Mesodermal cell (in vitro differentiated cells): Measurements from ENCODE around the gene PPM1L.

Experiments
- H3K27ac ChIP-seq: 2 replicates; pipeline ENCODE4 v1.7.0; 2013; ENCODE audit warnings: mild to moderate bottlenecking, low read depth, low read length, moderate library complexity; ENCODE audit not compliant: severe bottlenecking
- H3K36me3 ChIP-seq: 2 replicates; pipeline ENCODE4 v1.7.1; 2013; ENCODE audit warnings: mild to moderate bottlenecking, low read length, moderate library complexity; ENCODE audit not compliant: control insufficient read depth, insufficient read depth
- H3K4me1 ChIP-seq: one replicate; pipeline ENCODE4 v1.7.1; 2013; ENCODE audit warnings: mild to moderate bottlenecking, low read length; ENCODE audit not compliant: insufficient read depth, control insufficient read depth, poor library complexity, severe bottlenecking
- H3K4me3 ChIP-seq: 2 replicates; pipeline ENCODE4 v1.7.0; 2013; ENCODE audit warnings: low read length, control low read depth, mild to moderate bottlenecking; ENCODE audit not compliant: insufficient read depth, poor library complexity, severe bottlenecking; ENCODE audit errors: extremely low read depth
- H3K9me3 ChIP-seq: 2 replicates; pipeline ENCODE4 v1.7.1; 2013; ENCODE audit warnings: mild to moderate bottlenecking, low read length, moderate library complexity; ENCODE audit not compliant: control insufficient read depth
- WGBS, 2 experiments: methylation state at CpG; one replicate each; pipeline ENCODE4 v1.1.5; 2013; ENCODE audit warnings: missing lambda C conversion rate in 2 of 2; ENCODE audit not compliant: insufficient coverage in 2 of 2; 5-methylcytosine and 5-hydroxymethylcytosine counted together

Gene PPM1L

DNA sequence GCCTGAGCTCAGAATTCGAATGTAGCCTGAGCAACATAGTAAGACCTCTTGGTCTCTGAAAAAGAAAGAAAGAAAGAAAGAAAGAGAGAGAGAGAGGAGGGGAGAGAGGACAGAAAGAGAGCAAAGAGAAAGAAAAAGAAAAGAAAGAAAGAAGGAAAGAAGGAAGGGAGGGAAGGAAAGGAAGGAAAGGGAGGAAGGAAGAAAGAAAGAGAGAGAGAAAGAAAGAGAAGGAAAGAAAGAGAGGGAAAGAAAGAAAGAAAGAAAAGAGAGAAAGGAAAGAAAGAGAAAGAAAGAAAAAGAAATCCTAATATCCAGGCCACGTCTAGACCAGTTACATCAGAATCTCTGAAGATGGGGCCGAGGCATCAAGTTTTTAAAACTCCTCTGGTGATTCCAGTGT, 50.7 kb downstream of the PPM1L start:
- Histone ChIP-seq H3K4me3 (no peak overlapping the region), H3K4me1 (no peaks in the 10 kb centered on the region), H3K9me3 (no peaks in the 10 kb centered on the region), H3K36me3 (no peaks in the 10 kb centered on the region), H3K27ac (no peak overlapping the region)
- 81 to 86% methylated on average over 2 of the region's 3 CpGs for WGBS, 2 experiments

DNA sequence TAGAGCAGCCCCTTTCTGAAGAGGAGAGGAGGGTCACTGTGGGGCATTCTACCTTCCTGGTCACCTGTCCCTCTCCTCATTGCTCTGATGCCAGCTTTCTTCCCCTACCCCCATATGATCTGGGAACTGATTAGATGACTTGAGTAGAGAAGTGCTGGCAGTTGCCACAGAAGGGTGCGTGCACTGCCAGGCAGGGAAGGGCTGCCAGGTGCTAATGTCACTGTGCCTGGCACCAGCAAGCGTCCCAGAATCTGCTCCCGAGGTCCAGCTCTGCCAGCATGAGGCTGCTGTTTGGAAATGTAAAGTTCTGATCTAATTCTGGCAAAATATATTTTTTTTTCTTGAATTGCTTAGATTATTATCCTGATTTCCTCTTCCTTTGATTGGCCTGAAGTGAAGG, 52.8 kb downstream of the PPM1L start:
- H3K4me1 ChIP-seq = no peaks in the 10 kb centered on the region
- H3K36me3 ChIP-seq = no peaks in the 10 kb centered on the region
- H3K4me3 ChIP-seq = no peak overlapping the region
- H3K27ac ChIP-seq = no peak overlapping the region
- H3K9me3 ChIP-seq = no peaks in the 10 kb centered on the region
- WGBS, 2 experiments = 71 to 96% methylated on average over 1 to 3 of the region's 3 CpGs

DNA sequence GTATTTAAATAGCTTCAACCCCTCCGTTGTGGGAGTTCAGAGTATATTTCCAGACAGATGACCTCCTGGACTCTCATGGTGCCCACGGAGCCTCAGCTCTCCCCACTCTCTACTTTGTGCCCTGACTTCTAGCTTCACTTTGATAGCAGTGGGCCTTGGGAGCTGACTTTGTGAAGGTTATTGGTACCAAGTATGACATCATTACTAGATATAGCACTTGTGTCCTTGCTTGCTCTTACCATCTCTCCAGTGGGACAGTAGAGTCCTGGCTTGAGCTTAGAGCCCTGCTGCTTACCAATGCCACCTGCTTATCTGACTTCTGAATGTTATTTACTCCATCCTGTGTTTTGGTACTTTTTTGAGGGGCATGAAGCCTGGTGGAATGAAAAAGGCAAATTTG, 53.4 kb downstream of the PPM1L start:
- Histone ChIP-seq H3K27ac (no peak overlapping the region), H3K4me1 (no peaks in the 10 kb centered on the region), H3K36me3 (no peaks in the 10 kb centered on the region), H3K4me3 (no peak overlapping the region), H3K9me3 (no peaks in the 10 kb centered on the region)
- WGBS, 2 experiments = 88 to 89% methylated on average over 1 to 2 of the region's 2 CpGs

DNA sequence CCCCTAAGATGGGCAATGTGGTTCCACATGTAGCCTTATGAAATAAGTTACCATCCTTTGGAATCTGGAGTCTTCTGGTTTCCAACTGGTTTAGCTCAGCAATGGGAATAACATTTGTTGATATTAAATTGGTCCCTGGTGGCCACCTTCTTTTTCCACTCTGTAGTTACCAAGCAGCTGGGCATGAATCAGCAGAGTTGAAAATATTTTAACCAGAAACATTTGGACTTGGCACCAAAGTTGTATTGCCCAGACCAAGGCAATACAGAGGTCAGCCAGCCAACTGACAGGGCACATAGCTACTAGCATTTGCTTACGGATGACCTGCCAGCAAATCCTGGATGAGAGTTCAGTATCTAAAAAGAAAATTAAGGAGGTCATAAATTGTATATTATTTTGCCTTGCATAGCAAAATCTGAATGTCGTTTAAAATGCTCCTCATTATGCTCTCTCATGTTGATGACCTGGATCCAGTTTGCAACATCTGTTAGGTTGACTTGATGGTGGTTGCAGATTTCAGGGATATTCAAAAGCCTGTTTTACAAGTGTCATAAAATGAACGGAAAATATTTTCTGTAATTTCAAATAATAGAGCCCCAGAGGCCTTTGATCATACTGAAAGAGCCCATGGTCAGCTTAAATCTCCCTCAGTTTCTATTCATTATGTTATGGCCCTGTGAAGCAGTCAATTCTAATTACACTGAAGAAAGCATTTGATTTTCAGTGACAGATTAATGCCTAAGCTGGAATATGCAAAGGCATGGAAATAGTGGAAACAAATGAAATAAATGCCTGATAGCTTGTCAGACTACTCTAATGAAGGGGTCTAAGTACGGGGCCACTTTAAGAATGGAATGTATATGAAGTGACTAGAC, 54.6 kb downstream of the PPM1L start:
- H3K27ac ChIP-seq = no peak overlapping the region
- no peaks in the 10 kb centered on the region for H3K4me1 ChIP-seq
- 85 to 100% methylated on average over 2 of the region's 4 CpGs for WGBS, 2 experiments

DNA sequence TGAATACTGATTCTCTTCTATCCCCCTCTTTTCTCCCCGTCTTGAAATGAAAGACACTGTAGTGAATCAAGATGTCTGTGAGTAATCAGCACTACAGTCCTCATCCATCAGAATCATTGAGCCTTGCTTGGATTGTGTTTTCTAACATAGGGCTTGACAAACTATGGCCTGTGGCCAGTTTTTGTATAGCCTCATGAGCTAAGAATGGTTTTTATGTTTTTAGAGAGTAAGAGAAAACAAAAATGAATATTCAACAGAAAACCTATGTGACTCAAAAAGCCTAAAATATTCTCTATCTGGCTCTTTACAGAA, 55.2 kb downstream of the PPM1L start:
- no peaks in the 10 kb centered on the region for H3K36me3 ChIP-seq
- no peaks in the 10 kb centered on the region for H3K4me1 ChIP-seq
- H3K9me3 ChIP-seq = no peaks in the 10 kb centered on the region
- WGBS, 2 experiments = no CpG with 5 or more reads among the region's 1 CpG
- H3K4me3 ChIP-seq = no peak overlapping the region
- no peak overlapping the region for H3K27ac ChIP-seq

More for the DNA sequence above, 54.6 kb downstream of the PPM1L start:
- H3K36me3 ChIP-seq = no peaks in the 10 kb centered on the region
- H3K9me3 ChIP-seq = no peaks in the 10 kb centered on the region
- no peak overlapping the region for H3K4me3 ChIP-seq

DNA sequence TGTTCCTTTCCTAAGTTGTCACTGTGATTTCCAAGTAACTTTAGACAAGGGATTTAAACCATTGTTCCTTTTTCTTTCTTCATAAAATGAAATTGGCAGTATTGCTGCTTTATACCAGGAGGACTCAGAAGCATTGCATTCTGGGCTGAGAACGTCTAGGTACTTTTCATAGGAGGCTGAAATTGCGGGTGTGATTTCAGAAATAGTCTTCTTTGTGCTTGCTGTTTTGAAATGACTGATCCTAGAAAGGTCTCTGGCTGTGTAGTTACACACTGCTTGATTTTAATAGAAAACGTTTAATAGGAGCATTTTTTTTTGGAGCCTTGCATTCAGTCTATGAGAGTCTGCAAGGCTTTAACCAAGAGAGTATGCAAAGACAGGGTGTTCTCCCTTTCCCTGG, 56.3 kb downstream of the PPM1L start:
- 71 to 96% methylated on average over 1 to 3 of the region's 3 CpGs for WGBS, 2 experiments
- Histone ChIP-seq H3K4me1 (no peaks in the 10 kb centered on the region), H3K36me3 (no peaks in the 10 kb centered on the region), H3K9me3 (no peaks in the 10 kb centered on the region), H3K4me3 (no peak overlapping the region), H3K27ac (no peak overlapping the region)

DNA sequence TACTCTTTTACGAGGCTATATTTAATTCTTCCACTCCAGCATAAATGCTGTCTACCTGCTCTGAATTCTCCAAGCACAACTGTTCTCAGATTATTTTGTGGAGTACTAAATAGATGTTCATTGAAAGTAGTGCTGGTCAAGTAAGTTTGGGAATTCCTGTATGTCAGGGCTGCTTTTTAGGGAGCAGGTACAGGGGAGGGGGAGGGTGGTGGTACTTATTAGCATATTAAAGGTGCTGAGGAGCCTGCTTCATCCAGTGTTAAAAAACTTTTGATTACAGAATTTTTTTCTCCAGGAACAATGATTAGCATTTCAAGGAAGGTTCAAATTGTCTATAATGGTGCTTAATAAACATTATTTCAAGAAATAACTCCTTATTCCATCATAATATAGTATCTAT, 59.2 kb downstream of the PPM1L start:
- H3K4me3 ChIP-seq = no peak overlapping the region
- no peaks in the 10 kb centered on the region for H3K36me3 ChIP-seq
- no peaks in the 10 kb centered on the region for H3K9me3 ChIP-seq
- 83% methylated on average over 1 of the region's 1 CpG; no CpG with 5 or more reads in 1 of the 2 experiments for WGBS, 2 experiments
- no peaks in the 10 kb centered on the region for H3K4me1 ChIP-seq
- H3K27ac ChIP-seq = no peak overlapping the region

DNA sequence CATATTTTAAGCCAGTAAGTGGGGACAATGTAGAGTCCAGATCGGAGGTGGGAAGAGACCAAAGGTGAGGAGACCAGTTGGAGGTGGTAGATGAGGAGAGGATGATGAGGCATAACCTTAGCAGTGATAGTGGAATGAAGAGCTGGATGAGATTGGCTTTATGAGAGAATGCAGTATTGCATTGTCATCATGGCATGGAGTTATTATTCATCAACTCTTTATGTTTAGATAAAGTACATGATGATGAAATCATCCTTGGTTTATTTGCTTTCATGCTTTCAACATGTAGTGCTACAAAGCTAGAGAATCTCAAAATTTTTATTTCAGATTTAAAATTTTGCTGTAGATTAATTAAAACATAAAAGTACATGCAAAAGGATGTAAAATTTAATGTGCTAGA, 64.0 kb downstream of the PPM1L start:
- Histone ChIP-seq H3K27ac (no peak overlapping the region), H3K9me3 (no peaks in the 10 kb centered on the region), H3K36me3 (no peaks in the 10 kb centered on the region), H3K4me3 (no peak overlapping the region), H3K4me1 (no peaks in the 10 kb centered on the region)
- WGBS, 2 experiments = 83% methylated on average over 1 of the region's 1 CpG

DNA sequence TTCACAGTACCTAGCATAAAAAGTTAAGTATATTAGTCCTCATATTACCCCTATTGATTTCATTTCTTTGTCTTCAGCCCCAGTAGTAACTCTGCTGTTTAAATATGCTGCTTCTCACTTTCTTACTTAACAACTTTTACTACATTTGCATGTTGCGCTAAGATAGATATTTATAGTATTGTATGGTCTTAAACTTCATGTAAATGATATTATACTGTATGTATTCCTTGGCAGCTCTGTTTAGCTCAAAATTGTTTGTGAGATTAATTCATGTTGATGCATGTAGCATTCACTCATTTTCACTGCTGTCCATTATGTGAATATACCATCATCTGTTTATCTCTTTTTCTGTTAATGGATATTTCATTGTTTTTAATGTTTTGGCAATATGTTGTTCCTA, 64.4 kb downstream of the PPM1L start:
- Histone ChIP-seq H3K4me3 (no peak overlapping the region), H3K9me3 (no peaks in the 10 kb centered on the region), H3K4me1 (no peaks in the 10 kb centered on the region), H3K36me3 (no peaks in the 10 kb centered on the region), H3K27ac (no peak overlapping the region)
- WGBS, 2 experiments = no CpG with 5 or more reads among the region's 1 CpG

DNA sequence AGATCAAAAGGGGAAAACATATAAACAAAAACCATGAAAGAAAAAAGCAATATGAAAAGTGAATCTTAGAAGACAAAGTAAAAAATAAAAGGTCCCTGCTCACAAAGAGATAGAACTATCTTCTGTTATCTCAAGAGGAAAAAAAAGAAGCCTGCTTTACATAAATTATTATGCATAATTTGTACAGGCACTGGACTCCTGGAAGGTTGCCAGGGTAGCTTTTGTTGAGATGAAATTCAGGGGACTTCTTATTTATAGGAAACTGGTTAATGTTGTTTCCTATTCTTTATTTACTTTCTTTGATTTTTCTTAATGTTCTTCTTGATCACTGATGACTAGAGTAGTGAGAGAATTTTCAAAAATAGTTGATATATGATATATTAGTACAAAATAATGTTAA, 66.9 kb downstream of the PPM1L start:
- Histone ChIP-seq H3K9me3 (no peaks in the 10 kb centered on the region), H3K27ac (no peak overlapping the region), H3K36me3 (no peaks in the 10 kb centered on the region), H3K4me1 (no peaks in the 10 kb centered on the region), H3K4me3 (no peak overlapping the region)

DNA sequence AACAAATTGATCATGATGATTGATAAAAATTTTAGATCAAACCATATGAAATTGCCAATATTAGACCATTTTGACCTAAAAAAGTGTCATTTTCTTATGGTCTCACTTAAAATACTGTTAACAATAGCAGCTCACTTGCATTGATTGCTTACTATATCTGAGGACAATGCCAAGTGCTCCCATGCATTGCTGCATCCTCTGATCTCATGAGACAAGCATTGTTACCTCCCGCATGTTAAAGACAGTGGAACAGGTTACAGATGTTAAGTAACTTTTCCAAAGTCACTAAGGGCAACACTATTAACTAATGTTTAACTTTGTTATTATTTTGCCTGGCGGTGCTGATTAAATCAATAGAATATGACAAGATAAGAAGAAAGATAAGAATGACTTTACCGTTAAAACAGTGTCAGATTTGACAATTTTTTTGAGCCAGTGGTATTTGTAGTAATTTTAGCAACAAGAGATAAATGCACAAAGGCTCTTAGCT, 69.3 kb downstream of the PPM1L start:
- Histone ChIP-seq H3K36me3 (no peaks in the 10 kb centered on the region), H3K27ac (no peak overlapping the region), H3K4me1 (no peaks in the 10 kb centered on the region), H3K9me3 (no peaks in the 10 kb centered on the region), H3K4me3 (no peak overlapping the region)
- 80 to 100% methylated on average over 1 of the region's 3 CpGs for WGBS, 2 experiments
